Astrocyte (in vitro differentiated cells and primary cell): Measurements from ENCODE around the gene HMG20A. TPM values are rescaled to one million over a fixed set of nuclear protein-coding genes. Genes with fewer than 3 reads are reported as not detected.

ENCODE experiments used
- DNase-seq: peaks from one replicate; pipeline ENCODE4 v3.0.0-alpha.2; 2010; ENCODE audit warnings: low read depth
- FAIRE-seq: peaks from 2 replicates; lab custom pipeline; 2011; peaks lifted over from hg19 to GRCh38; lab: Jason Lieb, UNC
- H2AFZ ChIP-seq: 2 replicates; pipeline ENCODE4 v1.6.0; 2012; ENCODE audit warnings: low read depth, low read length, inconsistent platforms
- H3K27ac ChIP-seq: 2 replicates; pipeline ENCODE4 v1.5.1; 2011; ENCODE audit warnings: low read depth, low read length, inconsistent platforms
- H3K27me3 ChIP-seq: 2 replicates; pipeline ENCODE4 v1.6.0; 2011; ENCODE audit warnings: low read length, inconsistent platforms; ENCODE audit not compliant: insufficient read depth
- H3K36me3 ChIP-seq: 2 replicates; pipeline ENCODE4 v1.5.1; 2011; ENCODE audit warnings: low read length, inconsistent platforms; ENCODE audit not compliant: insufficient read depth
- H3K4me1 ChIP-seq: 2 replicates; pipeline ENCODE4 v1.5.1; 2011; ENCODE audit warnings: low read length, inconsistent platforms; ENCODE audit not compliant: insufficient read depth
- H3K4me2 ChIP-seq: 2 replicates; pipeline ENCODE4 v1.6.0; 2012; ENCODE audit warnings: low read length, inconsistent platforms
- H3K4me3 ChIP-seq: 2 replicates; pipeline ENCODE4 v1.5.1; 2011; ENCODE audit warnings: low read depth, mild to moderate bottlenecking, low read length, inconsistent platforms; ENCODE audit not compliant: insufficient read depth
- H3K79me2 ChIP-seq: 2 replicates; pipeline ENCODE4 v1.6.0; 2012; ENCODE audit warnings: mild to moderate bottlenecking, low read length, inconsistent platforms; ENCODE audit not compliant: insufficient read depth
- H3K9ac ChIP-seq: 2 replicates; pipeline ENCODE4 v1.6.0; 2012; ENCODE audit warnings: mild to moderate bottlenecking, low read length, inconsistent platforms
- H3K9me3 ChIP-seq: 2 replicates; pipeline ENCODE4 v1.5.1; 2012; ENCODE audit warnings: low read depth, mild to moderate bottlenecking, low read length, inconsistent platforms; ENCODE audit not compliant: insufficient read depth
- H4K20me1 ChIP-seq: 2 replicates; pipeline ENCODE4 v1.6.0; 2012; ENCODE audit warnings: low read length, inconsistent platforms; ENCODE audit not compliant: insufficient read depth
- H3K27ac Mint-ChIP-seq: one replicate; pipeline ENCODE4 v1.8.0; 2021; ENCODE audit warnings: mild to moderate bottlenecking, mixed read lengths; ENCODE audit not compliant: unreplicated experiment
- H3K27me3 Mint-ChIP-seq: one replicate; pipeline ENCODE4 v1.8.0; 2021; ENCODE audit warnings: low read depth, mixed read lengths; ENCODE audit not compliant: unreplicated experiment
- H3K36me3 Mint-ChIP-seq: one replicate; pipeline ENCODE4 v1.8.0; 2021; ENCODE audit warnings: low read depth, mixed read lengths; ENCODE audit not compliant: unreplicated experiment
- H3K4me1 Mint-ChIP-seq: one replicate; pipeline ENCODE4 v1.8.0; 2021; ENCODE audit warnings: low read depth, mixed read lengths; ENCODE audit not compliant: unreplicated experiment
- H3K4me3 Mint-ChIP-seq: one replicate; pipeline ENCODE4 v1.8.0; 2021; ENCODE audit warnings: mild to moderate bottlenecking, moderate library complexity, mixed read lengths; ENCODE audit not compliant: unreplicated experiment
- H3K9me3 Mint-ChIP-seq: one replicate; pipeline ENCODE4 v1.8.0; 2021; ENCODE audit warnings: mild to moderate bottlenecking, mixed read lengths; ENCODE audit not compliant: unreplicated experiment
- EZH2 ChIP-seq: IDR thresholded peaks from 2 replicates; pipeline ENCODE4 v1.6.1; 2012; ENCODE audit warnings: mild to moderate bottlenecking, low read length, inconsistent platforms; ENCODE audit not compliant: insufficient read depth
- total RNA-seq: library from RNA; stranded (reverse); gene quantifications from 2 replicates; pipeline ENCODE4 v1.2.1, GENCODE V29; 2021
- TF ChIP-seq, protein P1 (sequence below): IDR thresholded peaks from 2 replicates; pipeline ENCODE4 v1.5.1; 2011; ENCODE audit warnings: low read depth, mild to moderate bottlenecking, inconsistent platforms, low read length, moderate library complexity; ENCODE audit not compliant: insufficient read depth

HMG20A gene
- total RNA-seq, 1 donor from 2014 or later, result 47.4 TPM

- peak overlapping the region; percentile 3 for H3K27ac Mint-ChIP-seq
- Histone ChIP-seq H3K27me3 (no peaks in the 10 kb centered on the region), H3K9me3 (no peaks in the 10 kb centered on the region), H3K4me2 (no peak overlapping the region), H3K4me1 (peaks cover 31% of the 10 kb centered on the region), H3K36me3 (no peaks in the 10 kb centered on the region), H3K9ac (no peak overlapping the region), H3K4me3 (no peak overlapping the region), H3K79me2 (no peaks in the 10 kb centered on the region), H2AFZ (no peak overlapping the region), H4K20me1 (no peaks in the 10 kb centered on the region), H3K27ac (no peak overlapping the region)
- DNase-seq (peak; percentile 32), FAIRE-seq (peak; percentile 29)
- H3K36me3 Mint-ChIP-seq, result peaks cover 4% of the 10 kb centered on the region
- peaks cover 4% of the 10 kb centered on the region for H3K27me3 Mint-ChIP-seq
- H3K4me3 Mint-ChIP-seq, result no peak overlapping the region
- peaks cover 47% of the 10 kb centered on the region for H3K4me1 Mint-ChIP-seq
- H3K9me3 Mint-ChIP-seq, result no peaks in the 10 kb centered on the region
- TF ChIP-seq, protein P1, sequence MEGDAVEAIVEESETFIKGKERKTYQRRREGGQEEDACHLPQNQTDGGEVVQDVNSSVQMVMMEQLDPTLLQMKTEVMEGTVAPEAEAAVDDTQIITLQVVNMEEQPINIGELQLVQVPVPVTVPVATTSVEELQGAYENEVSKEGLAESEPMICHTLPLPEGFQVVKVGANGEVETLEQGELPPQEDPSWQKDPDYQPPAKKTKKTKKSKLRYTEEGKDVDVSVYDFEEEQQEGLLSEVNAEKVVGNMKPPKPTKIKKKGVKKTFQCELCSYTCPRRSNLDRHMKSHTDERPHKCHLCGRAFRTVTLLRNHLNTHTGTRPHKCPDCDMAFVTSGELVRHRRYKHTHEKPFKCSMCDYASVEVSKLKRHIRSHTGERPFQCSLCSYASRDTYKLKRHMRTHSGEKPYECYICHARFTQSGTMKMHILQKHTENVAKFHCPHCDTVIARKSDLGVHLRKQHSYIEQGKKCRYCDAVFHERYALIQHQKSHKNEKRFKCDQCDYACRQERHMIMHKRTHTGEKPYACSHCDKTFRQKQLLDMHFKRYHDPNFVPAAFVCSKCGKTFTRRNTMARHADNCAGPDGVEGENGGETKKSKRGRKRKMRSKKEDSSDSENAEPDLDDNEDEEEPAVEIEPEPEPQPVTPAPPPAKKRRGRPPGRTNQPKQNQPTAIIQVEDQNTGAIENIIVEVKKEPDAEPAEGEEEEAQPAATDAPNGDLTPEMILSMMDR, result no peak
- TF ChIP-seq EZH2, result no peak
These were observed 80.3 kb downstream of the HMG20A start for GRCh38 chr15:77500989-77501388.

DNA sequence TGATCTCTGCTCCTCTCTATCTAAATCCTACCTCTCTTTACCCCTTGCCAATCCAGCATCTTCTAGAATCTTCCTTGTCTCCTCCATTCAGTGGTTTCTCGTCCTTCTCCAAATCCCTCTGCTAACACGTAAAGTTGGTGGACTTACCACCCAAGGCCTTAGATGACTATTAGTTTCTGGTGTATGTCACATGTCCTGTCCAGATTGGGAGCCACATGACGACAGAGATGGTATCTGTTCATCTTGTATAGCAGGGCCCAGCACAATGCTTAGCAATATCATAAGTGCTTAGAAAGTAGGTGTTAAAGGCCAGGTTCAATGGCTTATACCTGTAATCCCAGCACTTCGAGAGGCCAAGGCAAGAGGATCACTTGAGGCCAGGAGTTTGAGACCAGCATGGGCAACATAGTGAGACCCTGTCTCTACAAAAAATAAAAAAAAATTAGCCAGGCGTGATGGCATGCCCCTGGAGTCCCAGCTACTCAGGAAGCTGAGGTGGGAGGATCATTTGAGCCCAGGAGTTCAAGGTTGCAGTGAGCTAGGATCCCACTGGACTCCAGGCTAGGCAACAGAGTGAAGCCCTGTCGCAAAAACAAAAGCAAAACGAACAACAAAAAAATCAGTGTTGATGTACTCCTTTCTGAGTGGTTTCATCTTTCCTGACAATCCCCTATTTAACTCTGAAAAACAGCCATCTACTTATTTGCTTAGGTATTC is 81.8 kb downstream of the HMG20A start:
- Histone ChIP-seq H3K27me3 (no peaks in the 10 kb centered on the region), H3K9ac (no peak overlapping the region), H2AFZ (no peak overlapping the region), H3K36me3 (no peaks in the 10 kb centered on the region), H3K79me2 (no peaks in the 10 kb centered on the region), H3K4me1 (peaks cover 31% of the 10 kb centered on the region), H4K20me1 (no peaks in the 10 kb centered on the region), H3K4me3 (no peak overlapping the region), H3K27ac (no peak overlapping the region), H3K9me3 (no peaks in the 10 kb centered on the region), H3K4me2 (no peak overlapping the region)
- Mint-ChIP-seq H3K27ac (no peak overlapping the region), H3K27me3 (peaks cover 4% of the 10 kb centered on the region), H3K4me1 (peaks cover 35% of the 10 kb centered on the region), H3K9me3 (no peaks in the 10 kb centered on the region), H3K36me3 (peaks cover 4% of the 10 kb centered on the region), H3K4me3 (no peak overlapping the region)
- no peak for TF ChIP-seq EZH2
- TF ChIP-seq, protein P1, result no peak
- FAIRE-seq (no peak), DNase-seq (no peak)

DNA sequence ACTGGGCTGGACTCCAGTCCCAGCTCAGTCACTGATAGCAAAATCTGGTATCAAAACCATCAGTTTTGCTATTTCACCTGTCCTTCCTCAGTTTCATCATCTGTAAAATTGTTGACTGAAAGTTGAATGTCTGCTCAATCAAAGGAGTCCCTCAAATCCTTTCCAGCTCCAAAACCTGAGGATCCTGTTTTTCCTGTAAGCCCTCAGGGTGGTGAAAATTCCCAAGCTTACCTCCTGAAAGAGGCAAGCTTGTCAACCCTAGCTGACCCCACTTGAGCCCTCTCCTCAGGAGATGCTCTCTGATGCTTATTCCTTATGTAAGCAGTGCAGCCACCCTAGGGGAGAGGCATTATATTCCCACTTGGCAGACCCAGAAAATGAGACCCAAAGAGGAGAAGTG is 82.6 kb downstream of the HMG20A start:
- Histone ChIP-seq H3K79me2 (no peaks in the 10 kb centered on the region), H3K4me3 (no peak overlapping the region)
- FAIRE-seq, result no peak

More for the DNA sequence above, 82.6 kb downstream of the HMG20A start:
- H3K27ac ChIP-seq, result no peak overlapping the region
- no peak for TF ChIP-seq EZH2
- TF ChIP-seq, protein P1, result no peak
- Mint-ChIP-seq H3K9me3 (no peaks in the 10 kb centered on the region), H3K27ac (no peak overlapping the region), H3K36me3 (peaks cover 4% of the 10 kb centered on the region), H3K4me3 (no peak overlapping the region), H3K27me3 (peaks cover 4% of the 10 kb centered on the region), H3K4me1 (peaks cover 35% of the 10 kb centered on the region)
- no peak overlapping the region for H2AFZ ChIP-seq
- no peaks in the 10 kb centered on the region for H3K27me3 ChIP-seq
- DNase-seq, result no peak
- peaks cover 31% of the 10 kb centered on the region for H3K4me1 ChIP-seq
- H3K9me3 ChIP-seq, result no peaks in the 10 kb centered on the region
- no peak overlapping the region for H3K4me2 ChIP-seq
- no peaks in the 10 kb centered on the region for H3K36me3 ChIP-seq
- no peak overlapping the region for H3K9ac ChIP-seq
- no peaks in the 10 kb centered on the region for H4K20me1 ChIP-seq
